Right lobe of liver (tissue), 6 donors: ENCODE measurements around the gene IL24. TPM values are rescaled to one million over a fixed set of nuclear protein-coding genes. Genes with fewer than 3 reads are reported as not detected.
A peak's percentile ranks its signal among the peaks of the same experiment; 100 is the strongest.

Source experiments
- ATAC-seq, 4 donors: fragments of 200-7000 bp; cut with Tn5 transposase; one replicate each; pipeline ENCODE4 v1.9.1; 2020; ENCODE audit warnings: mild to moderate bottlenecking in 4 of 4, moderate library complexity in 4 of 4
- DNase-seq, 3 donors: peaks; one replicate each; pipeline ENCODE4 v3.0.0-alpha.2; 2020
- H3K27ac ChIP-seq, 3 donors: fragments of 200-600 bp; one replicate each; pipeline ENCODE4 v1.8.0; 2022
- H3K27me3 ChIP-seq, 2 donors: fragments of 200-600 bp; one replicate each; pipeline ENCODE4 v1.8.0; 2022
- H3K36me3 ChIP-seq, 4 donors: fragments of 200-600 bp; sonication (generic) in 1 of 4; one replicate each; pipeline versions ENCODE4 v1.5.1 to v1.8.0; 2017 to 2022; ENCODE audit warnings: control low read depth in 1 of 4
- H3K4me1 ChIP-seq, 4 donors: fragments of 200-600 bp; sonication (generic) in 1 of 4; one replicate each; pipeline versions ENCODE4 v1.5.1 to v1.8.0; 2017 to 2022; ENCODE audit warnings: control low read depth in 1 of 4
- H3K4me3 ChIP-seq, 3 donors: fragments of 200-600 bp; one replicate each; pipeline ENCODE4 v1.8.0; 2022
- H3K9me3 ChIP-seq, 4 donors: fragments of 200-600 bp; sonication (generic) in 1 of 4; one replicate each; pipeline versions ENCODE4 v1.5.1 to v1.8.0; 2017 to 2022; ENCODE audit warnings: control low read depth in 1 of 4
- CTCF ChIP-seq, 4 donors: fragments of 200-600 bp in 3 of 4; fragments of 450-650 bp in 1 of 4; IDR thresholded peaks; one replicate each; pipeline versions ENCODE4 v1.5.1 to v1.8.0; 2016 to 2022; ENCODE audit warnings: antibody characterized with exemption in 4 of 4, mild to moderate bottlenecking in 2 of 4
- POLR2A ChIP-seq: fragments of 450-650 bp; IDR thresholded peaks from one replicate; pipeline ENCODE4 v1.6.1; 2017; ENCODE audit warnings: antibody characterized with exemption, mild to moderate bottlenecking
- WGBS: methylation state at CpG from one replicate; pipeline ENCODE4 v1.1.6; 2018; ENCODE audit warnings: low coverage, low lambda C conversion rate; ENCODE audit not compliant: insufficient coverage; ENCODE audit errors: missing lambda C conversion rate; 5-methylcytosine and 5-hydroxymethylcytosine counted together
- intact Hi-C, 2 donors: fragments of 100-400 bp; cut with DNase I; formaldehyde crosslinking; loops; one replicate each; pipeline versions ENCODE4 v1.11.2 to v1.14.1; 2022
- total RNA-seq, 6 experiments: library from RNA; depleted of rRNA in 2 of 6; stranded (reverse); fragments of >200 nt in 2 of 6; fragmentation: NEBNext Ultra II Directional in 3 of 6; extraction: Animal tissue kit (Norgen Biotek cat#: 25700) in 3 of 6; gene quantifications; one replicate each; pipeline versions ENCODE4 v1.1.0 to v1.2.4, GENCODE V29; 2016 to 2023
- donor health status: DM: no; HTN: yes; CAD: no.
- donor health status: DM: no; HTN: no; CAD: no.
- donor health status: DM: no; HTN: no; CAD: no.
- donor health status: DM: no; HTN: yes; CAD: no.
- donor health status: DM: no; HTN: yes; CAD: no.

The IL24 gene
- total RNA-seq, 6 experiments from 2014 or later: not detected

GRCh38 chr1:206860165-206860564, 37.1 kb upstream of the IL24 start:
- H3K9me3 ChIP-seq: no peaks in the 10 kb centered on the region
- H3K27me3 ChIP-seq: no peaks in the 10 kb centered on the region
- no peaks in the 10 kb centered on the region for H3K36me3 ChIP-seq
- intact Hi-C loops: loop anchor here in 1 of 2 donors (10.0 kb wide), 1 partner anchor 55 kb away; no protein-coding TSS in a partner anchor
- TF ChIP-seq POLR2A (no peak), CTCF (IDR thresholded peaks at IDR 0.05) (no peak)
- peaks cover 0 to under 1% (median under 1%) of the 10 kb centered on the region in 4 donors for H3K4me1 ChIP-seq
- H3K27ac ChIP-seq: no peak overlapping the region
- DNase-seq: no peak
- H3K4me3 ChIP-seq: no peak overlapping the region
- 67% methylated on average over 4 of the region's 4 CpGs for WGBS
- ATAC-seq: no peak

- Histone ChIP-seq H3K4me3 (no peak overlapping the region), H3K27ac (no peak overlapping the region), H3K4me1 (peaks cover 0 to 4% (median 2%) of the 10 kb centered on the region in 4 donors), H3K36me3 (no peaks in the 10 kb centered on the region), H3K27me3 (no peaks in the 10 kb centered on the region), H3K9me3 (no peaks in the 10 kb centered on the region)
- DNase-seq (no peak), ATAC-seq (no peak)
- intact Hi-C loops: loop anchor here in 1 of 2 donors (10.0 kb wide), 1 partner anchor 52 kb away; no protein-coding TSS in a partner anchor
- 15% methylated on average over 1 of the region's 1 CpG for WGBS
- TF ChIP-seq POLR2A (no peak), CTCF (IDR thresholded peaks at IDR 0.05) (no peak)
Observed at GRCh38 chr1:206863266-206863665, 34.0 kb upstream of the IL24 start.

GRCh38 chr1:206864939-206865671, 32.1 kb upstream of the IL24 start, which contains the start of gene IL20:
Gene IL20, plus strand, starts transcription at chr1:206865623. Its CDS starts 230 bp downstream, at chr1:206865853.
- 30% methylated on average over 14 of the region's 19 CpGs for WGBS
- TF ChIP-seq POLR2A: no peak
- TF ChIP-seq CTCF (IDR thresholded peaks at IDR 0.05): peak; percentile 91 to 99 (median 96)
- Histone ChIP-seq H3K27me3 (no peaks in the 10 kb centered on the region), H3K36me3 (no peaks in the 10 kb centered on the region), H3K27ac (peak within 1 kb of the TSS in 1 of 3 donors; percentile 3), H3K4me1 (peaks cover 0 to 4% (median 2%) of the 10 kb centered on the region in 4 donors), H3K4me3 (no peak within 1 kb of the TSS), H3K9me3 (no peaks in the 10 kb centered on the region)
- DNase-seq (peak; percentile 92 to 95 (median 92)), ATAC-seq (peak; percentile 98 to 100 (median 98))
- intact Hi-C loops: loop anchor here in 1 of 2 donors (10.0 kb wide), 1 partner anchor 50 kb away; no protein-coding TSS in a partner anchor

GRCh38 chr1:206866062-206866461, 31.2 kb upstream of the IL24 start:
- H3K9me3 ChIP-seq: no peaks in the 10 kb centered on the region
- WGBS: 73% methylated on average over 2 of the region's 2 CpGs
- no peak overlapping the region for H3K4me3 ChIP-seq
- TF ChIP-seq POLR2A: no peak
- no peak for TF ChIP-seq CTCF (IDR thresholded peaks at IDR 0.05)
- DNase-seq: no peak
- intact Hi-C loops: loop anchor here in 1 of 2 donors (10.0 kb wide), 1 partner anchor 49 kb away; no protein-coding TSS in a partner anchor
- no peaks in the 10 kb centered on the region for H3K27me3 ChIP-seq
- no peak for ATAC-seq
- peaks cover 0 to 4% (median 2%) of the 10 kb centered on the region in 4 donors for H3K4me1 ChIP-seq
- H3K36me3 ChIP-seq: no peaks in the 10 kb centered on the region
- H3K27ac ChIP-seq: no peak overlapping the region
